PC-3 (cell line): Measurements from ENCODE around the gene ACTR1A. TPM values are rescaled to one million over a fixed set of nuclear protein-coding genes. Genes with fewer than 3 reads are reported as not detected.

Source experiments
- ATAC-seq: fragments of 200-7000 bp; cut with Tn5 transposase; 2 replicates; pipeline ENCODE4 v1.9.1; 2020; ENCODE audit warnings: mild to moderate bottlenecking, moderate library complexity
- BruUV-seq: library from RNA; stranded (reverse); fragments of 400-500 nt; replicated peaks from 2 replicates; lab custom pipeline; 2021; lab: Mats Ljungman, UMichigan
- CTCF ChIA-PET: fragments of 300-600 bp; sonication (Branson Sonifier 250); formaldehyde crosslinking; loops from one replicate; lab custom pipeline; 2022; ENCODE audit warnings: antibody characterized with exemption; lab: Charles Lee
- POLR2A ChIA-PET: fragments of 300-600 bp; sonication (Branson Sonifier 250); formaldehyde crosslinking; loops from one replicate; lab custom pipeline; 2022; ENCODE audit warnings: antibody characterized with exemption; ENCODE audit not compliant: unreplicated experiment; lab: Charles Lee
- DNase-seq: peaks from one replicate; pipeline ENCODE4 v3.0.0-alpha.2; 2015
- H2AFZ ChIP-seq: fragments of 300-600 bp; sonication (generic); 2 replicates; pipeline ENCODE4 v1.6.0; 2016; ENCODE audit warnings: antibody characterized with exemption, low read length
- H3F3A ChIP-seq: fragments of 300-600 bp; sonication (generic); one replicate; pipeline ENCODE4 v1.6.0; 2017; ENCODE audit warnings: antibody characterized with exemption, low read length, control low read depth, mild to moderate bottlenecking; ENCODE audit not compliant: unreplicated experiment
- H3K27ac ChIP-seq: fragments of 300-600 bp; sonication (generic); 2 replicates; pipeline ENCODE4 v1.5.1; 2016; ENCODE audit warnings: mild to moderate bottlenecking, low read length
- H3K27me3 ChIP-seq: fragments of 300-600 bp; sonication (generic); 2 replicates; pipeline ENCODE4 v1.6.1; 2016; ENCODE audit warnings: low read length, mixed read lengths
- H3K36me3 ChIP-seq: fragments of 300-600 bp; sonication (generic); 2 replicates; pipeline ENCODE4 v1.6.1; 2016; ENCODE audit warnings: low read depth, mixed run types, low read length, mixed read lengths
- H3K4me1 ChIP-seq: fragments of 300-600 bp; sonication (generic); 2 replicates; pipeline ENCODE4 v1.5.1; 2016; ENCODE audit warnings: low read length; ENCODE audit not compliant: insufficient read depth
- H3K4me2 ChIP-seq: fragments of 300-600 bp; sonication (generic); 2 replicates; pipeline ENCODE4 v1.6.0; 2016; ENCODE audit warnings: low read length
- H3K4me3 ChIP-seq: fragments of 300-600 bp; sonication (generic); 2 replicates; pipeline ENCODE4 v1.5.1; 2016; ENCODE audit warnings: mild to moderate bottlenecking, low read length, mixed read lengths
- H3K79me2 ChIP-seq: fragments of 300-600 bp; sonication (generic); 2 replicates; pipeline ENCODE4 v1.6.1; 2017; ENCODE audit warnings: low read length, mixed read lengths
- H3K9ac ChIP-seq: fragments of 300-600 bp; sonication (generic); 2 replicates; pipeline ENCODE4 v1.6.0; 2016; ENCODE audit warnings: mild to moderate bottlenecking, low read length
- H3K9me2 ChIP-seq: fragments of 300-600 bp; sonication (generic); replicated peaks from 2 replicates; pipeline ENCODE4 v1.6.1; 2016; ENCODE audit warnings: mixed run types, low read length, mixed read lengths
- H3K9me3 ChIP-seq: fragments of 300-600 bp; sonication (generic); 2 replicates; pipeline ENCODE4 v1.6.1; 2016; ENCODE audit warnings: low read length, mixed read lengths
- H4K20me1 ChIP-seq: fragments of 300-600 bp; sonication (generic); 2 replicates; pipeline ENCODE4 v1.6.1; 2016; ENCODE audit warnings: low read length, mixed read lengths
- CTCF ChIP-seq: fragments of 300-600 bp; sonication (generic); conservative IDR thresholded peaks from 2 replicates; pipeline ENCODE4 v1.5.1; 2017; ENCODE audit warnings: antibody characterized with exemption, low read depth, mild to moderate bottlenecking, low read length
- EZH2 ChIP-seq: fragments of 300-600 bp; sonication (generic); IDR thresholded peaks from one replicate; pipeline ENCODE4 v1.6.1; 2017; ENCODE audit warnings: antibody characterized with exemption, mild to moderate bottlenecking, low read length; ENCODE audit not compliant: unreplicated experiment
- EZH2phosphoT487 ChIP-seq: fragments of 300-600 bp; sonication (generic); IDR thresholded peaks from 2 replicates; pipeline ENCODE4 v1.6.1; 2018; ENCODE audit warnings: mild to moderate bottlenecking, antibody characterized with exemption, low read length, borderline replicate concordance
- intact Hi-C: fragments of 100-400 bp; cut with micrococcal nuclease; formaldehyde crosslinking; loops from 2 replicates; pipeline ENCODE4 v1.9.0; 2023
- total RNA-seq: library from RNA; depleted of rRNA; stranded (reverse); fragments of >200 nt; gene quantifications from 2 replicates; pipeline ENCODE4 v1.2.3, GENCODE V29; 2014

ACTR1A gene
- total RNA-seq, 1 experiment from 2014 or later, result 69.9 TPM

- H3K4me1 ChIP-seq, result no peaks in the 10 kb centered on the region
- H3K27ac ChIP-seq, result no peak overlapping the region
- no peak for ATAC-seq
- H4K20me1 ChIP-seq, result no peaks in the 10 kb centered on the region
- no peak overlapping the region for H3K9ac ChIP-seq
- intact Hi-C loops, result no loop called here
- H3K9me2 ChIP-seq, result no peaks in the 10 kb centered on the region
- no peak for TF ChIP-seq EZH2
- TF ChIP-seq EZH2phosphoT487, result no peak
- TF ChIP-seq CTCF, result no peak
- no peaks in the 10 kb centered on the region for H3K79me2 ChIP-seq
- H3K27me3 ChIP-seq, result no peaks in the 10 kb centered on the region
- no peak overlapping the region for H3K4me3 ChIP-seq
- CTCF ChIA-PET, result no interaction called here
- no peak overlapping the region for H2AFZ ChIP-seq
- no peaks in the 10 kb centered on the region for H3K9me3 ChIP-seq
- no peak for DNase-seq
- H3K36me3 ChIP-seq, result peaks cover 3% of the 10 kb centered on the region; the same call in 1 of the 2 replicates
- POLR2A ChIA-PET, result no interaction called here
- no peak overlapping the region for H3K4me2 ChIP-seq
- no peaks in the 10 kb centered on the region for H3F3A ChIP-seq
- BruUV-seq, result no TSS peak
Measured at GRCh38 chr10:102480396-102480795, 22.1 kb downstream of the ACTR1A start.

GRCh38 chr10:102479651-102480050 is 22.9 kb downstream of the ACTR1A start:
- intact Hi-C loops, result loop anchor here (2.0 kb wide), 1 partner anchor 85 kb away; the partner anchor contains the start of gene NFKB2
- no TSS peak for BruUV-seq

More at GRCh38 chr10:102479651-102480050, 22.9 kb downstream of the ACTR1A start:
- Histone ChIP-seq H3K36me3 (no peaks in the 10 kb centered on the region; the same call in 1 of the 2 replicates), H2AFZ (no peak overlapping the region), H3K9me3 (no peaks in the 10 kb centered on the region), H3K9me2 (no peaks in the 10 kb centered on the region), H3K27me3 (no peaks in the 10 kb centered on the region), H3K4me1 (no peaks in the 10 kb centered on the region), H3K27ac (no peak overlapping the region), H3K4me3 (no peak overlapping the region), H3K9ac (no peak overlapping the region), H3K79me2 (no peaks in the 10 kb centered on the region), H3F3A (no peaks in the 10 kb centered on the region), H4K20me1 (no peaks in the 10 kb centered on the region), H3K4me2 (no peak overlapping the region)
- POLR2A ChIA-PET, result no interaction called here
- no peak for DNase-seq
- CTCF ChIA-PET, result no interaction called here
- no peak for ATAC-seq
- no peak for TF ChIP-seq CTCF
- no peak for TF ChIP-seq EZH2
- TF ChIP-seq EZH2phosphoT487, result no peak
